ENCODE results near the gene CXorf51A. TPM values are rescaled to one million over a fixed set of nuclear protein-coding genes. Genes with fewer than 3 reads are reported as not detected.

CXorf51A gene
- not detected in 2 replicates for total RNA-seq

GRCh38 chrX:146814644-146815043 lies at the start of gene CXorf51A:
TSS of gene CXorf51A (minus strand) at chrX:146814744. CDS start at chrX:146814723, 21 bp downstream.

GRCh38 chrX:146809471-146809870 lies 5.1 kb downstream of the CXorf51A start, which contains the start of gene CXorf51B:
TSS of gene CXorf51B (plus strand) at chrX:146809771. CDS start at chrX:146809792, 21 bp downstream.

Other genes starting within 250 kb of the CXorf51A start
- gene CXorf51B, start 5.0 kb downstream of the CXorf51A start, total RNA-seq = not detected in 2 replicates